Activated naive CD4-positive, alpha-beta T cell treated with anti-CD3 and anti-CD28 coated beads for 36 hours (primary cell): ENCODE measurements around the gene GNAT3. TPM values are rescaled to one million over a fixed set of nuclear protein-coding genes. Genes with fewer than 3 reads are reported as not detected.

Experiments
- CTCF ChIA-PET: fragments of 350-600 bp; sonication (Branson Sonifier 250); formaldehyde crosslinking; loops from one replicate; lab custom pipeline; 2021; ENCODE audit warnings: antibody characterized with exemption; lab: Charles Lee
- DNase-seq: peaks from one replicate; pipeline ENCODE4 v3.0.0-alpha.2; 2020
- H3K27ac Mint-ChIP-seq: one replicate; pipeline ENCODE4 v1.8.0; 2021; ENCODE audit warnings: mild to moderate bottlenecking, mixed read lengths
- H3K27me3 Mint-ChIP-seq: one replicate; pipeline ENCODE4 v1.8.0; 2021; ENCODE audit warnings: low read depth, mixed read lengths
- H3K36me3 Mint-ChIP-seq: one replicate; pipeline ENCODE4 v1.8.0; 2021; ENCODE audit warnings: low read depth, mixed read lengths
- H3K4me1 Mint-ChIP-seq: one replicate; pipeline ENCODE4 v1.8.0; 2021; ENCODE audit warnings: low read depth, mixed read lengths
- H3K4me3 Mint-ChIP-seq: one replicate; pipeline ENCODE4 v1.8.0; 2021; ENCODE audit warnings: mild to moderate bottlenecking, moderate library complexity, mixed read lengths
- H3K9me3 Mint-ChIP-seq: one replicate; pipeline ENCODE4 v1.8.0; 2021; ENCODE audit warnings: mixed read lengths
- intact Hi-C: fragments of 100-400 bp; cut with micrococcal nuclease; formaldehyde crosslinking; loops from one replicate; pipeline ENCODE4 v1.15.1; 2023
- total RNA-seq, 2 experiments: library from RNA; stranded (reverse); gene quantifications; one replicate each; pipeline ENCODE4 v1.2.3, GENCODE V29; 2021

GNAT3 gene
- total RNA-seq, 2 experiments from 2014 or later: not detected

DNA sequence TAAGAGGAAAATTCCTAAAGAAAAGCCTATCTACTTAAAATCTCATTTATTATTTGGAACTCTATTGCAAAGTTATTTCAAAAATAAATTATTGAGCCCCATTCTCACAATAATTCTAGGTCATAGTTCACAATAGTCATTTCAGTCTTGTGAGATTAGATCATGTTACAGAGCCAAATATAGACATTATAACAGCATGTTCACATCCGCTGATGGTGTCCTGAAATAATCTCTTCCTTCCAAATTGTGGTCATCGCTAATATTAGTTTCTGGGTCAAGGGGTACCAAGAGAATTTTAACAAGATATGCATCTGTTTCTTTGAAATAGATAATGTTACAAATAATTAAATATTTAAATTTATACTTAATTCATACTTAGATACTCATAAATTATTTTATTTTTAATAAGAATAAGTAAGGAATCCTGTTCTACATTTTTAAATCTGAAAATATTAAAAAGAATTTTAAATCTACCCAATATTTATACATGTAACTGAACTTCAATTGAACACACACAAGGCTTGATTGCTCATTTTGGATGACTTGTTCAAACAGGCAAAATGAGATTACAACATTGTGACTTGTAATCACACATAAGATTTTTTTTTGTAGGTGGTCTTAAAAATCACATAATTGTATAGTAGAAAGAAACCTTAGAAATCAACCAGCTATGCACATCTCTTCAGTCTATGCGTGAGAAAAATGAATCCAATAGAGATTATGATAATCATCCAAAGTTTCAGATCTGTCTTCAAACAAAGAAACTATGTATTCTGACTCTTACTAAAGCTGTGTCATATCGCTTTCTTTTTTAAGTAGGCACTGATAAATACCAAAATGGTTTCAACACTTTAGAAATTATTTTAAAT is 13.1 kb downstream of the GNAT3 start:
- CTCF ChIA-PET: no interaction called here
- Mint-ChIP-seq H3K4me1 (no peaks in the 10 kb centered on the region), H3K36me3 (no peaks in the 10 kb centered on the region), H3K9me3 (no peaks in the 10 kb centered on the region), H3K27ac (no peak overlapping the region), H3K4me3 (no peak overlapping the region), H3K27me3 (peaks cover 4% of the 10 kb centered on the region)
- no peak for DNase-seq
- intact Hi-C loops: no loop called here

DNA sequence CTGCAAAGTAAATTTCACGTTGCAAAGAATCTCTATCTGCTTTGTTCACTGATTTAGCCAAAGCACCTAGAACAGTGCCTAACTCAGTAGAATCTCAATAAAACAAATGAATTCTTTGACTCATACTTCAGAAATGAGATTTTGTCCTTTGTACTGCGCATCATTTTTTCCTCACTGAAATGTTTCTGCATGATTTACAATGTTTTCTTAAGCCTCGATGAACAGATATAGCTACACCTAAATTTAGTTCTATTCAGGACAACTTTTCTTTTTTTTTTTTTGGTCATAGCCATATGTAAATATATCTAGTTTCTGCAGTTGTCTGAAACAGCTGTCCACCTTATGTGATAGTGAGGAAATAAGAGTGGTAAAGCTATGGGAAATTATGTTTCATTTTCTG is 15.3 kb downstream of the GNAT3 start:
- Mint-ChIP-seq H3K27ac (no peak overlapping the region), H3K27me3 (peaks cover 2% of the 10 kb centered on the region), H3K36me3 (no peaks in the 10 kb centered on the region), H3K9me3 (no peaks in the 10 kb centered on the region), H3K4me1 (no peaks in the 10 kb centered on the region), H3K4me3 (no peak overlapping the region)
- DNase-seq: no peak
- CTCF ChIA-PET: no interaction called here
- intact Hi-C loops: no loop called here

DNA sequence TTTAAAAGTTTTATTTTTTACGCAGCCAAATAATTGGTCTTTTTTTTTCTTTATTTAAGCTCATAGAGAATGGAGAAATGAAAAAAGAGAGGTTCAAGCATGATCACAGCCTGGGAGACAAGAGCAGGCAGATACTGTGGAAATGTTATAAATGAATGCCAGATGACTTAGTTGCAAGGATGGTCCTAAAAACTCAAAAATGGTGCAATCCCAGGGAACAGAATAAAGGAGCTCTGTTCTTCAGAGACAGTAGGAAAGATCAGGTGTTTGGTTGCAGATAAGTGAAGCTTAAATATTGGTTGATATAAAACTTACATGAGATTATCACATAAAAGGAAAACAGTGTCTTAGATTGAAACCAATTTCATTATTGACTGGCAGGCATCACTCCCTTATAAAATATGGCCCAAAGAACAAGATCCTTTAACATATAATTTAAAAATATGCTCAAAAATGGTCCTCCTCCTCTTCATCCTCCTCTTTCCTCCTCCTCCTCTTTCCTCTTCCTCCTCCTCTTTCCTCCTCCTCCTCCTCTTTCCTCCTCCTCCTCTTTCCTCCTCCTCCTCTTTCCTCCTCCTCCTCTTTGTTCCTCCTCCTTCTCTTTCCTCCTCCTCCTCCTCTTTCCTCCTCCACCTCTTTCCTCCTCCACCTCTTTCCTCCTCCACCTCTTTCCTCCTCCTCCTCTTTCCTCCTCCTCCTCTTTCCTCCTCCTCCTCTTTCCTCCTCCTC is 18.6 kb downstream of the GNAT3 start:
- no peaks in the 10 kb centered on the region for H3K9me3 Mint-ChIP-seq
- intact Hi-C loops: no loop called here
- H3K36me3 Mint-ChIP-seq: no peaks in the 10 kb centered on the region
- H3K4me1 Mint-ChIP-seq: no peaks in the 10 kb centered on the region
- H3K27ac Mint-ChIP-seq: no peak overlapping the region
- H3K27me3 Mint-ChIP-seq: peaks cover 3% of the 10 kb centered on the region
- no peak overlapping the region for H3K4me3 Mint-ChIP-seq
- CTCF ChIA-PET: no interaction called here
- DNase-seq: no peak

DNA sequence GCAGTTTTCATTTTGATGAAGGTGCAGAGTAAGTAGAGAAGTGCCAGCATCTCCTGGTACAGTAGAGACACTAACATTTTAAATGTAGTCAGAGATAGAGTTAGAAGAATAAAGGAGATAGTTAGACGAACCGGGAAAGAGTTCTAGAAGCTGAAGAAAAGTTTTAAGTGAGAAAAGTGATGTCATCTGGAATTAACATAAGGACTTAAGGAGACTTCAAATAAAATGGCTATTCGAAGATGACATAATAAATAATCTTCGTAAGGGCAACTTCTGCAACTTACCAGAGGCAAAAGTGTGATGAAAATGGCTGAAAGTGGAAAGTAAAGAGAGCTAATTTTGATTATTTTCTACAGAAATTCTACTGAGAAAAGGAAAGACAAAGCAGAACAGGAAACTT is 20.4 kb downstream of the GNAT3 start:
- Mint-ChIP-seq H3K36me3 (no peaks in the 10 kb centered on the region), H3K27me3 (peaks cover 3% of the 10 kb centered on the region), H3K9me3 (no peaks in the 10 kb centered on the region), H3K27ac (no peak overlapping the region), H3K4me3 (no peak overlapping the region), H3K4me1 (no peaks in the 10 kb centered on the region)
- CTCF ChIA-PET: interaction anchor here (0.5 kb wide), 1 partner anchor 368 kb away, joined by 5 read pairs; no protein-coding TSS in a partner anchor
- intact Hi-C loops: no loop called here
- no peak for DNase-seq

DNA sequence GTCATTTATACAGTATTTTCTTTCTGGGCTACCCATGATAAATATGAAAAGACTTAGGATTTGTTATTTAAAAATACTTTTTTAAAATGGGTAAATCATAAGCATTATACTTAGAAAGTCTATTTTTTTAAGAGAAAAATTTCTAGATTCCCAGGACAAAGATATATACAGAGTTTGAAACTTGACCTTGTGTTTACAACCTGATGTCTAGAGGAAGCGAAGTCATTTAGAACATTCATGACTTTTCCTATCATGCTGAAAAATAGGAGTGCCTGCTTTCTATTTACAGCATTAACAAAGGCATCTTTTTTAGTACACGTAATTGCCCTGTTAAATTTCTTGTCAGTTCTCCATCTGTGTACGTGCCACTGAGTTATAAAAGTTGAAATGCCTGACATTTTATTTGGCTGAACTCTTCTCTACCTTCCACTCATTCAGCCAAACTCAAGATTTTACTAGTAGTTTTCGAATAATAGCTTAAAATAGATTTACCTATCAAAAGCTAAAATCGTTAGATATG is 23.0 kb downstream of the GNAT3 start:
- Mint-ChIP-seq H3K36me3 (no peaks in the 10 kb centered on the region), H3K4me1 (no peaks in the 10 kb centered on the region), H3K27ac (no peak overlapping the region), H3K4me3 (no peak overlapping the region), H3K9me3 (no peaks in the 10 kb centered on the region), H3K27me3 (peaks cover 3% of the 10 kb centered on the region)
- intact Hi-C loops: no loop called here
- no peak for DNase-seq
- CTCF ChIA-PET: interaction anchor here (0.9 kb wide), 1 partner anchor 12 kb away, joined by 3 read pairs; no protein-coding TSS in a partner anchor

DNA sequence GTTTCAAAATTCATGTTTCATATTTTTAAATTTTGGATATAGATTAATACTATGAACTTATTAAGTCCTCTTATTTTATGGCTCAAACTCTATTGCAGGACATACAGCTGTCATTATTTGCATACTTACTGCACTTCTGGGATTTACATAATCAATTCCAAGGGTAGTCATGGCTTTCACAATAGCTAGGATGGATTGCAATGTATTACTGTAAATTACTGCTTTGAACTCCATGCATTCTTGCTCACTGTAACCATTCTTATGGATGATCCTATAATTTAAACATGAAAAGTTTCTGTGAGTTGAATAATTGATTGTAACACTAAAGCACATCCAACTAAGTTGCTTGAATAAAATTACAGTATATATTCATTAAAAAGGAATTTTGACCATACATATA is 23.5 kb downstream of the GNAT3 start:
- peaks cover 3% of the 10 kb centered on the region for H3K27me3 Mint-ChIP-seq
- intact Hi-C loops: no loop called here
- CTCF ChIA-PET: no interaction called here
- no peak for DNase-seq
- H3K4me1 Mint-ChIP-seq: no peaks in the 10 kb centered on the region
- H3K9me3 Mint-ChIP-seq: no peaks in the 10 kb centered on the region
- no peak overlapping the region for H3K27ac Mint-ChIP-seq
- H3K36me3 Mint-ChIP-seq: no peaks in the 10 kb centered on the region
- H3K4me3 Mint-ChIP-seq: no peak overlapping the region

DNA sequence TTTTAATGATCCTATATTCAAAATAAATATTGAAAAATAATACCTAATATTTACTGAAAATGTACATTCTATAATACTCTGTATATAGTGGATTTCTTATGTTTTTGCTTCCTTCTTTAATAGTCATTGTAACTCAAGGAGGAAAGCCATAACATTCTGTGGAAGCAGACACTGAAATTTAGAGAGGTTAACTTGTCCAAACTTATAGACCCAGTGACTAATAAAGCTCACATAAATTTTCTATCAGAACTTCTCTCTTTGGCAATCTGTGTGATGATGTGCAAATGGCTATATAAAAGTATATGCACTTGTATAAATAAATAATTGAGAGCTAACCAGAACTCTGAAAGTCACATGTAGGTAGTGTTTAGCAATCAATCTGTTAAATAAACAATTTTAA is 26.1 kb downstream of the GNAT3 start:
- Mint-ChIP-seq H3K4me3 (no peak overlapping the region), H3K36me3 (no peaks in the 10 kb centered on the region), H3K27ac (no peak overlapping the region), H3K9me3 (no peaks in the 10 kb centered on the region), H3K27me3 (peaks cover 3% of the 10 kb centered on the region), H3K4me1 (no peaks in the 10 kb centered on the region)
- CTCF ChIA-PET: no interaction called here
- no peak for DNase-seq
- intact Hi-C loops: no loop called here

DNA sequence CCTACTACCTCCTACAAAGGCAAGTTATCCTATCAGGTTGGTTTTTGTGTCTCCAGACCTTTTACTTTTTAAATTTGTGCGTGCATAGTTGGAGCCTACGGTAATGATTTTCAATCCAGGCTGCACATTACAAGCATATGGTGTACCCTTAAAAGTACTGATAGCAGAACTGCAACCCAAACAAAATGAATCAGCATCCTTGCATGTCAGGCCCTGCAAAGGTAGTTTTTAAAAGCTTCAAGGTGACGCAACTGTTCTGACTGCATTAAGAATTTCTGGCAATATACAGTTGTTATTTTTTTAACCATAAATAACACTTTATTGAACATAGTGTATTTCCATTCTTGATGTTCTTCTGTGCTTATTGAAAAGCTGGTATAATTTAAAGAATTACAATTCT is 28.9 kb downstream of the GNAT3 start:
- Mint-ChIP-seq H3K9me3 (no peaks in the 10 kb centered on the region), H3K27me3 (peaks cover 2% of the 10 kb centered on the region), H3K4me1 (no peaks in the 10 kb centered on the region), H3K27ac (no peak overlapping the region), H3K4me3 (no peak overlapping the region), H3K36me3 (no peaks in the 10 kb centered on the region)
- DNase-seq: no peak
- CTCF ChIA-PET: interaction anchor here (1.1 kb wide), 1 partner anchor 9 kb away, joined by 3 read pairs; no protein-coding TSS in a partner anchor
- intact Hi-C loops: no loop called here

DNA sequence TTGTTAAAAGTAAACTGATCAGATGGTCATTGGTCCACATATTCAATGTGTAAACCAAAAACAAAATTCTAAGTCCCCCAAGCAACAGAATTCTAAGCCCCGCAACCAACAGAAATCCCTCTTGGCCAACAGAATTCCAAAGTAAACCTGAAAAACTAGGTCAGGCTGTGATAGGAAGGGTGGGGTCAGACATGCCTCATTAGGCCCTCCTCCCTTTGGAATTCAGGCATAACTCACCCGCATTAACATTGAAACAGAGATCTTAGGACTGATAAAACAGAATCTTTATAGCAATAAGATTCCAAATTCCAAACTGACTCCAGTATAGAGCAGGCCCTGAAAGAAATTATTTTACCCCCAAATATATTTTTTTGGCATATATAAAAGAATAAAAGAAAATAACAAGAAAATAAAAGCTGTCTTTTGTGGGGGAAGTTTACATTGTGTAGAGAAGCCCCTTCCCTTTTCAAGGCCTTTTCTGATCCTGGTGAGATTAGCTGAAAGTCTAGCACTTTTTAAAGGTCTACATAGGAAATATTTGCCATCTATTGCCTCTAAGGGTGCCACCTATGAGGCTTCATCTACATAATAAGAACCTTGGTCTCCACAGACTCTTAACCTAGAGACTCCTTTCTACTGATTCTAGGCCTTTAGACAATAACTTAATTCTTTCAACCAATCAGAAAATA is 30.5 kb downstream of the GNAT3 start:
- H3K27me3 Mint-ChIP-seq: no peaks in the 10 kb centered on the region
- no peak overlapping the region for H3K4me3 Mint-ChIP-seq
- no peaks in the 10 kb centered on the region for H3K4me1 Mint-ChIP-seq
- H3K27ac Mint-ChIP-seq: no peak overlapping the region
- intact Hi-C loops: no loop called here
- DNase-seq: no peak
- H3K9me3 Mint-ChIP-seq: no peaks in the 10 kb centered on the region
- H3K36me3 Mint-ChIP-seq: no peaks in the 10 kb centered on the region
- CTCF ChIA-PET: interaction anchor here (0.6 kb wide), 1 partner anchor 105 kb away, joined by 3 read pairs; no protein-coding TSS in a partner anchor

DNA sequence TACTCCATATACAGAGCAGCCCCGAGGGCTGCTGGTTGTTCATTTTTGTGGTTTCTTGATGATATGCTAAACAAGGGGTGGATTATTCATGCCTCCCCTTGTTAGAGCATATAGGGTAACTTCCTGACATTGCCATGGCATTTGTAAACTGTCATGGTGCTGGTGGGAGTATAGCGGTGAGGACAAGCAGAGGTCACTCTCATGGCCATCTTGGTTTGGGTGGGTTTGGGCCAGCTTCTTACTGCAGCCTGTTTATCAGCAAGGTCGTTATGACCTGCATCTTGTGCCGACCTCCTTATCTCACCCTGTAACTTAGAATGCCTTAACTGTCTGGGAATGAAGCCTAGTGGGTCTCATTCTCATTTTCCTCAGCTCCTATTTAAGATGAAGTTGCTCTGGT is 31.3 kb downstream of the GNAT3 start:
- CTCF ChIA-PET: interaction anchor here (0.6 kb wide), 1 partner anchor 106 kb away, joined by 3 read pairs; no protein-coding TSS in a partner anchor
- H3K9me3 Mint-ChIP-seq: no peaks in the 10 kb centered on the region
- H3K4me3 Mint-ChIP-seq: no peak overlapping the region
- no peaks in the 10 kb centered on the region for H3K36me3 Mint-ChIP-seq
- no peaks in the 10 kb centered on the region for H3K4me1 Mint-ChIP-seq
- H3K27me3 Mint-ChIP-seq: no peaks in the 10 kb centered on the region
- intact Hi-C loops: no loop called here
- no peak for DNase-seq
- no peak overlapping the region for H3K27ac Mint-ChIP-seq

DNA sequence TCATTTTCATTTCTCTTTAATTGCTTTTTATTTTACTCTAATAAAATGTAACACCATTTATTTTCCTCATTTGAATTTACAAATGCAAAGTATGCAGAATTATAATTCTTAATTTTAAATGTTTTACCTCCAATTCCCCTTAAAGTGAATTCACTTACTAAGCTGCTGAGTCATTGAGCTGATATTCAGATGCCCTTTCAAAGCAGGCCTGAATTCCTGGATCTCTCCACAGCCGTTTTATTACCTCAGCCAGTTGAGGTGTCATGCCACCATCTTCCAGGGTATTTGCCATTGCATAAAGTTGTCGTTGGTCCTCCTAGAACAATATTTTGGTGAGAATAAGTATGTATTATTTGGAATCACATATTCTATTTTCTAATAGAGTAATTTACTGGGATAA is 33.2 kb downstream of the GNAT3 start:
- no peak for DNase-seq
- CTCF ChIA-PET: no interaction called here
- Mint-ChIP-seq H3K27me3 (no peaks in the 10 kb centered on the region), H3K36me3 (no peaks in the 10 kb centered on the region), H3K27ac (no peak overlapping the region), H3K4me1 (no peaks in the 10 kb centered on the region), H3K9me3 (no peaks in the 10 kb centered on the region), H3K4me3 (no peak overlapping the region)
- intact Hi-C loops: no loop called here

DNA sequence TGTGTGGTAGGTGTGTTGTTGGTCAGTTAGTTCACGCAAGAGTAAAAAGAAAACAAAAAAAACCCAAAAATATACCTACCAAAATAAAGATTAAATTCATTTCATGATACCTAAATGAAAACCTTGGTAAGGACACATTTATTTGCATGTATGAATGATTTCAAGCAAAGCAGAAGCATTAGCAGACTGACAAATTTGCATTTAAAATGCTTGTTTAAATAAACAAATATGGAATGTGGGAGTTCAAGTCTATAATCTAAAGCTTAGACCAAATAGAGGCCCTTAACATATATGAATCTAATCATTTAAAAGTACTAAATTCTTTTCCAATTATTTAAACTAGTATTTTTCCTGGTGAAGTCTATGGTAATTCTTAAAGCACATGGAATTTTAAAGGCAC is 35.8 kb downstream of the GNAT3 start:
- no peaks in the 10 kb centered on the region for H3K36me3 Mint-ChIP-seq
- no peak overlapping the region for H3K27ac Mint-ChIP-seq
- H3K27me3 Mint-ChIP-seq: no peaks in the 10 kb centered on the region
- intact Hi-C loops: no loop called here
- CTCF ChIA-PET: no interaction called here
- no peak for DNase-seq
- no peaks in the 10 kb centered on the region for H3K4me1 Mint-ChIP-seq
- no peaks in the 10 kb centered on the region for H3K9me3 Mint-ChIP-seq
- no peak overlapping the region for H3K4me3 Mint-ChIP-seq
